Trophoblast cell (in vitro differentiated cells and primary cell): ENCODE results near the gene HSD17B8.
A peak's percentile ranks its signal among the peaks of the same experiment; 100 is the strongest.

Source experiments
- DNase-seq, 2 donors: peaks; one replicate each; pipeline ENCODE4 v3.0.0-alpha.2; 2016
- H2AFZ ChIP-seq: 2 replicates; pipeline ENCODE4 v1.6.1; 2013; ENCODE audit warnings: low read length, moderate library complexity, mild to moderate bottlenecking; ENCODE audit not compliant: insufficient read depth, poor library complexity
- H2AK5ac ChIP-seq: 2 replicates; pipeline ENCODE4 v1.6.1; 2013; ENCODE audit warnings: mild to moderate bottlenecking, low read length
- H2BK120ac ChIP-seq: 2 replicates; pipeline ENCODE4 v1.6.1; 2013; ENCODE audit warnings: low read length, mild to moderate bottlenecking, moderate library complexity; ENCODE audit not compliant: insufficient read depth, poor library complexity
- H2BK12ac ChIP-seq: 2 replicates; pipeline ENCODE4 v1.6.1; 2013; ENCODE audit warnings: mild to moderate bottlenecking, low read length, moderate library complexity
- H2BK5ac ChIP-seq: 2 replicates; pipeline ENCODE4 v1.6.1; 2013; ENCODE audit warnings: low read length, low read depth, moderate library complexity, mild to moderate bottlenecking; ENCODE audit not compliant: poor library complexity
- H3K14ac ChIP-seq: 2 replicates; pipeline ENCODE4 v1.6.1; 2013; ENCODE audit warnings: mild to moderate bottlenecking, low read length
- H3K18ac ChIP-seq: 2 replicates; pipeline ENCODE4 v1.6.1; 2013; ENCODE audit warnings: mild to moderate bottlenecking, low read length
- H3K23ac ChIP-seq: 2 replicates; pipeline ENCODE4 v1.6.1; 2013; ENCODE audit warnings: low read length
- H3K27ac ChIP-seq: 2 replicates; pipeline ENCODE4 v1.5.1; 2013; ENCODE audit warnings: low read depth, mild to moderate bottlenecking, inconsistent platforms, low read length, moderate library complexity
- H3K27me3 ChIP-seq: 2 replicates; pipeline ENCODE4 v1.6.1; 2013; ENCODE audit warnings: inconsistent platforms, mild to moderate bottlenecking, low read length, moderate library complexity; ENCODE audit not compliant: insufficient read depth
- H3K36me3 ChIP-seq, 2 experiments: 1 replicate in 1 of 2; 2 replicates in 1 of 2; pipeline ENCODE4 v1.6.1; 2013; ENCODE audit warnings: low read length in 2 of 2, mild to moderate bottlenecking in 2 of 2, moderate library complexity in 1 of 2; ENCODE audit not compliant: insufficient read depth in 2 of 2, control insufficient read depth in 1 of 2
- H3K4ac ChIP-seq: 2 replicates; pipeline ENCODE4 v1.6.1; 2013; ENCODE audit warnings: low read depth, mild to moderate bottlenecking, low read length, moderate library complexity
- H3K4me1 ChIP-seq, 2 experiments: 1 replicate in 1 of 2; 2 replicates in 1 of 2; pipeline ENCODE4 v1.6.1; 2013; ENCODE audit warnings: low read length in 2 of 2, mild to moderate bottlenecking in 2 of 2, moderate library complexity in 1 of 2; ENCODE audit not compliant: insufficient read depth in 2 of 2, control insufficient read depth in 1 of 2
- H3K4me2 ChIP-seq: 2 replicates; pipeline ENCODE4 v1.6.1; 2013; ENCODE audit warnings: inconsistent platforms, mild to moderate bottlenecking, low read length, moderate library complexity
- H3K4me3 ChIP-seq: 2 replicates; pipeline ENCODE4 v1.5.1; 2013; ENCODE audit warnings: mild to moderate bottlenecking, low read depth, low read length, inconsistent platforms
- H3K79me1 ChIP-seq: one replicate; pipeline ENCODE4 v1.6.1; 2013; ENCODE audit warnings: low read length
- H3K79me2 ChIP-seq: 2 replicates; pipeline ENCODE4 v1.6.1; 2013; ENCODE audit warnings: low read length, mild to moderate bottlenecking; ENCODE audit not compliant: control insufficient read depth, insufficient read depth, poor library complexity
- H3K9ac ChIP-seq: 2 replicates; pipeline ENCODE4 v1.6.1; 2013; ENCODE audit warnings: mild to moderate bottlenecking, low read length
- H3K9me3 ChIP-seq: 2 replicates; pipeline ENCODE4 v1.6.1; 2013; ENCODE audit warnings: low read depth, mild to moderate bottlenecking, control low read depth, inconsistent platforms, low read length; ENCODE audit not compliant: insufficient read depth
- H4K12ac ChIP-seq: 2 replicates; pipeline ENCODE4 v1.6.1; 2013; ENCODE audit warnings: low read depth, mild to moderate bottlenecking, low read length, moderate library complexity
- H4K8ac ChIP-seq: 2 replicates; pipeline ENCODE4 v1.6.1; 2013; ENCODE audit warnings: low read depth, mild to moderate bottlenecking, low read length, moderate library complexity
- H4K91ac ChIP-seq: one replicate; pipeline ENCODE4 v1.6.1; 2013; ENCODE audit warnings: low read depth, mild to moderate bottlenecking, low read length, moderate library complexity
- WGBS: extraction: QIAGEN DNeasy Blood & Tissue Kit; methylation state at CpG from one replicate; pipeline ENCODE4 v1.1.7; 2013; ENCODE audit warnings: missing lambda C conversion rate; ENCODE audit not compliant: insufficient read length, insufficient coverage; ENCODE audit errors: extremely low coverage; 5-methylcytosine and 5-hydroxymethylcytosine counted together

The HSD17B8 gene

GRCh38 chr6:33208091-33208967, 3.9 kb downstream of the HSD17B8 start, which contains the start of gene RING1:
TSS of gene RING1 (plus strand) at chr6:33208500. CDS start at chr6:33208823, 323 bp downstream.
- H2BK12ac ChIP-seq = no peak within 1 kb of the TSS
- H3K79me1 ChIP-seq = peaks cover 15% of the 10 kb centered on the region
- peaks cover 2% of the 10 kb centered on the region for H3K27me3 ChIP-seq
- peak within 1 kb of the TSS; percentile 86 for H4K8ac ChIP-seq
- H3K4me2 ChIP-seq = peak within 1 kb of the TSS; percentile 97
- H3K18ac ChIP-seq = peak within 1 kb of the TSS; percentile 75
- no CpG with 5 or more reads among the region's 86 CpGs for WGBS
- H3K4me1 ChIP-seq = peaks cover 11 to 31% of the 10 kb centered on the region in 2 experiments
- H2BK120ac ChIP-seq = peak within 1 kb of the TSS; percentile 84
- peak within 1 kb of the TSS; percentile 84 for H3K14ac ChIP-seq
- peak within 1 kb of the TSS; percentile 90 for H3K9ac ChIP-seq
- DNase-seq = peak; percentile 69 to 78
- peak within 1 kb of the TSS; percentile 67 for H3K27ac ChIP-seq
- H3K79me2 ChIP-seq = peaks cover 10% of the 10 kb centered on the region
- peak within 1 kb of the TSS; percentile 87 for H2BK5ac ChIP-seq
- H2AFZ ChIP-seq = peak within 1 kb of the TSS; percentile 95
- peak within 1 kb of the TSS; percentile 87 for H3K4me3 ChIP-seq
- peak within 1 kb of the TSS; percentile 93 for H4K91ac ChIP-seq
- peaks cover 19 to 23% of the 10 kb centered on the region in 2 experiments for H3K36me3 ChIP-seq
- H3K4ac ChIP-seq = peak within 1 kb of the TSS; percentile 71
- H3K23ac ChIP-seq = no peak within 1 kb of the TSS
- peak within 1 kb of the TSS; percentile 90 for H4K12ac ChIP-seq
- peaks cover 7% of the 10 kb centered on the region for H3K9me3 ChIP-seq
- H2AK5ac ChIP-seq = peak within 1 kb of the TSS; percentile 38

GRCh38 chr6:33209856-33210255, 5.4 kb downstream of the HSD17B8 start:
- no peak for DNase-seq
- WGBS = no CpG with 5 or more reads among the region's 10 CpGs

DNA sequence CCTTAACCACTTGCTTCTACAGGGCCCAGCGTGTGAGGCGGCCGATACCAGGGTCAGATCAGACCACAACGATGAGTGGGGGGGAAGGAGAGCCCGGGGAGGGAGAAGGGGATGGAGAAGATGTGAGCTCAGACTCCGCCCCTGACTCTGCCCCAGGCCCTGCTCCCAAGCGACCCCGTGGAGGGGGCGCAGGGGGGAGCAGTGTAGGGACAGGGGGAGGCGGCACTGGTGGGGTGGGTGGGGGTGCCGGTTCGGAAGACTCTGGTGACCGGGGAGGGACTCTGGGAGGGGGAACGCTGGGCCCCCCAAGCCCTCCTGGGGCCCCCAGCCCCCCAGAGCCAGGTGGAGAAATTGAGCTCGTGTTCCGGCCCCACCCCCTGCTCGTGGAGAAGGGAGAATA, 6.7 kb downstream of the HSD17B8 start:
- H2AFZ ChIP-seq = no peak overlapping the region
- no peak overlapping the region for H3K4me2 ChIP-seq
- H3K9ac ChIP-seq = no peak overlapping the region
- peaks cover 11 to 15% of the 10 kb centered on the region in 2 experiments for H3K36me3 ChIP-seq
- peaks cover 7% of the 10 kb centered on the region for H3K79me2 ChIP-seq
- WGBS = no CpG with 5 or more reads among the region's 17 CpGs
- DNase-seq = no peak
- no peak overlapping the region for H4K8ac ChIP-seq
- H4K91ac ChIP-seq = no peak overlapping the region
- peaks cover 8 to 19% of the 10 kb centered on the region in 2 experiments for H3K4me1 ChIP-seq
- H3K27me3 ChIP-seq = peaks cover 17% of the 10 kb centered on the region
- no peak overlapping the region for H2BK12ac ChIP-seq
- peaks cover 8% of the 10 kb centered on the region for H3K9me3 ChIP-seq
- no peak overlapping the region for H4K12ac ChIP-seq
- no peak overlapping the region for H2BK120ac ChIP-seq
- H3K4ac ChIP-seq = no peak overlapping the region
- H2BK5ac ChIP-seq = no peak overlapping the region
- no peak overlapping the region for H3K23ac ChIP-seq
- peaks cover 12% of the 10 kb centered on the region for H3K79me1 ChIP-seq
- no peak overlapping the region for H2AK5ac ChIP-seq
- H3K27ac ChIP-seq = no peak overlapping the region
- H3K14ac ChIP-seq = no peak overlapping the region
- no peak overlapping the region for H3K4me3 ChIP-seq
- no peak overlapping the region for H3K18ac ChIP-seq

More at GRCh38 chr6:33209856-33210255, 5.4 kb downstream of the HSD17B8 start:
- peaks cover 12% of the 10 kb centered on the region for H3K79me1 ChIP-seq
- H3K4ac ChIP-seq = no peak overlapping the region
- no peak overlapping the region for H4K12ac ChIP-seq
- peaks cover 15 to 28% of the 10 kb centered on the region in 2 experiments for H3K4me1 ChIP-seq
- no peak overlapping the region for H2AK5ac ChIP-seq
- H3K4me2 ChIP-seq = no peak overlapping the region
- H3K18ac ChIP-seq = no peak overlapping the region
- H2BK5ac ChIP-seq = no peak overlapping the region
- no peak overlapping the region for H3K27ac ChIP-seq
- H2BK12ac ChIP-seq = no peak overlapping the region
- no peak overlapping the region for H2AFZ ChIP-seq
- H3K4me3 ChIP-seq = no peak overlapping the region
- no peak overlapping the region for H4K91ac ChIP-seq
- H3K36me3 ChIP-seq = peaks cover 11 to 15% of the 10 kb centered on the region in 2 experiments
- H3K23ac ChIP-seq = no peak overlapping the region
- no peak overlapping the region for H3K14ac ChIP-seq
- H3K9me3 ChIP-seq = peaks cover 7% of the 10 kb centered on the region
- no peak overlapping the region for H4K8ac ChIP-seq
- peaks cover 7% of the 10 kb centered on the region for H3K79me2 ChIP-seq
- no peak overlapping the region for H3K9ac ChIP-seq
- H3K27me3 ChIP-seq = peaks cover 14% of the 10 kb centered on the region
- H2BK120ac ChIP-seq = no peak overlapping the region

- no peak overlapping the region for H2BK5ac ChIP-seq
- H3K9me3 ChIP-seq = peaks cover 10% of the 10 kb centered on the region
- no peak for DNase-seq
- no peak overlapping the region for H2BK12ac ChIP-seq
- no peak overlapping the region for H4K12ac ChIP-seq
- peaks cover 12% of the 10 kb centered on the region for H3K79me1 ChIP-seq
- H3K14ac ChIP-seq = no peak overlapping the region
- peaks cover 17% of the 10 kb centered on the region for H3K27me3 ChIP-seq
- H3K4me3 ChIP-seq = no peak overlapping the region
- H3K79me2 ChIP-seq = peaks cover 7% of the 10 kb centered on the region
- H4K8ac ChIP-seq = no peak overlapping the region
- no peak overlapping the region for H2BK120ac ChIP-seq
- no peak overlapping the region for H3K27ac ChIP-seq
- peaks cover 8 to 19% of the 10 kb centered on the region in 2 experiments for H3K4me1 ChIP-seq
- H3K4ac ChIP-seq = no peak overlapping the region
- H3K23ac ChIP-seq = no peak overlapping the region
- WGBS = no CpG with 5 or more reads among the region's 18 CpGs
- no peak overlapping the region for H3K18ac ChIP-seq
- H3K4me2 ChIP-seq = no peak overlapping the region
- H2AK5ac ChIP-seq = no peak overlapping the region
- H3K9ac ChIP-seq = no peak overlapping the region
- no peak overlapping the region for H4K91ac ChIP-seq
- peaks cover 11 to 15% of the 10 kb centered on the region in 2 experiments for H3K36me3 ChIP-seq
- H2AFZ ChIP-seq = no peak overlapping the region
Observed at GRCh38 chr6:33211666-33212422, 7.4 kb downstream of the HSD17B8 start.
